GM12801 (cell line): Measurements from ENCODE around the gene KCNT2.

Experiments used
- TF ChIP-seq, protein P1 (sequence below): IDR thresholded peaks from one replicate; pipeline ENCODE4 v1.5.1; 2011; ENCODE audit warnings: control low read depth; ENCODE audit not compliant: insufficient read length; ENCODE audit errors: extremely low read depth

KCNT2 gene

DNA sequence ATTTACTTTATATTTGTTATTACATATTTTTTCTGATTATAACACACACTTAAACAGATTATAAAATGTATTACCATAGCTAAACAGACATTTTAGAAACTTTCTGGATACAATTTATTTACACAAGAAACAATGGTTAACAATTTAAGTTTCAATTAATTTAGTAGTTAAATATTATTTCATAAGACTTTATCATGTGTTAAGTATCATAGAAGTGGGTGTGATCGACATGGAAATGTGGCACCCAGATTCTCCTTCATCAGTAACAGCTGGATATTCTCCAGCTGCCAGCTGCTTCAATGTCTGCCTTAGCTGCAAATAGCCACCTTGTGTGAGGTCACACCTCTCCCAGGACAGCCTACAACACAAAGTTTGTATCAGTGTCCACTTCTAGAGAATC, 97.8 kb downstream of the KCNT2 start:
- TF ChIP-seq, protein P1, sequence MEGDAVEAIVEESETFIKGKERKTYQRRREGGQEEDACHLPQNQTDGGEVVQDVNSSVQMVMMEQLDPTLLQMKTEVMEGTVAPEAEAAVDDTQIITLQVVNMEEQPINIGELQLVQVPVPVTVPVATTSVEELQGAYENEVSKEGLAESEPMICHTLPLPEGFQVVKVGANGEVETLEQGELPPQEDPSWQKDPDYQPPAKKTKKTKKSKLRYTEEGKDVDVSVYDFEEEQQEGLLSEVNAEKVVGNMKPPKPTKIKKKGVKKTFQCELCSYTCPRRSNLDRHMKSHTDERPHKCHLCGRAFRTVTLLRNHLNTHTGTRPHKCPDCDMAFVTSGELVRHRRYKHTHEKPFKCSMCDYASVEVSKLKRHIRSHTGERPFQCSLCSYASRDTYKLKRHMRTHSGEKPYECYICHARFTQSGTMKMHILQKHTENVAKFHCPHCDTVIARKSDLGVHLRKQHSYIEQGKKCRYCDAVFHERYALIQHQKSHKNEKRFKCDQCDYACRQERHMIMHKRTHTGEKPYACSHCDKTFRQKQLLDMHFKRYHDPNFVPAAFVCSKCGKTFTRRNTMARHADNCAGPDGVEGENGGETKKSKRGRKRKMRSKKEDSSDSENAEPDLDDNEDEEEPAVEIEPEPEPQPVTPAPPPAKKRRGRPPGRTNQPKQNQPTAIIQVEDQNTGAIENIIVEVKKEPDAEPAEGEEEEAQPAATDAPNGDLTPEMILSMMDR = no peak

DNA sequence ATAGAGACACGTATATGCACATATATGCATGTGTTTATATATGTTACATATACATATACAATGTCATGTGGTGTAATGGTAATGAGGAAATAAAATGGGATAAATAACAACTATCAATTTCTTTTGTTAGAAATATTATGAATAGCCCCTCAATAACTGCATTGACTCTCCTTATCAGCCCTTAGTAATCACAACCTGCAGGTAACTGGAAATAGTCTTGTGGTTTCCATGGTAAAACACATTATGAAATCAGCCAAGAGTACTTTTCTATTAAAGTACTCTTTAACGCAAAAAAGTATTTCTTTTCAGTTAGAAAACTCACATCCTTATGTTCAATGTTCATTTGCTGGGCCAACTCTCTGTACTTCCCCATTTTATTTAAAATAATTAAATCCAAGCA, 105.8 kb downstream of the KCNT2 start:
- TF ChIP-seq, protein P1 = no peak

DNA sequence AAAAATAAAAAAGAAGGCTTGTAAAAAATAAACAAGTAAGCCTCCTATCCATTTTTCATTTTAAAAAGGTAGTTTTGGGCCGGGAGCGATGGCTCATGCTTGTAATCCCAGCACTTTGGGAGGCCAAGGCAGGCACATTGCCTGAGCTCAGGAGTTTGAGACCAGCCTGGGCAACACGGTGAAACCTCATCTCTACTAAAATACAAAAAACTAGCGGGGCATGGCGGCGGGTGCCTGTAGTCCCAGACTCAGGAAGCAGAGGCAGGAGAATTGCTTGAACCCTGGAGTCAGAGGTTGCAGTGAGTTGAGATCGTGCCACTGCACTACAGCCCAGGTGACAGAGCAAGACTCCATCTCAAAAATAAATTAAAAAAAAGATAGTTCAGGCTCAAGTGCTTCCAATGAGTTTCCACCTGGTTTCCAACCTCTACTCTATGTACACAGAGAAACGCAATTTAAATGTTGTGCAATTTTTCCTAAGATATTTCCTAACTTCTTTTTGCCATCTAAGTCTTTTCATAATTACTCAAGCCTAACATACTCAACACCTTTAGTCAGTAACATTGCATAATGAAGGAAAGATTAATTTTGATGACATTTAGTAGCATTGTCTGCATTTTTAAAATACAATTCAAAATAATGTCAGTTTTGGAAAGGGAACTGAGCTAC, 106.3 kb downstream of the KCNT2 start:
- TF ChIP-seq, protein P1 = no peak

DNA sequence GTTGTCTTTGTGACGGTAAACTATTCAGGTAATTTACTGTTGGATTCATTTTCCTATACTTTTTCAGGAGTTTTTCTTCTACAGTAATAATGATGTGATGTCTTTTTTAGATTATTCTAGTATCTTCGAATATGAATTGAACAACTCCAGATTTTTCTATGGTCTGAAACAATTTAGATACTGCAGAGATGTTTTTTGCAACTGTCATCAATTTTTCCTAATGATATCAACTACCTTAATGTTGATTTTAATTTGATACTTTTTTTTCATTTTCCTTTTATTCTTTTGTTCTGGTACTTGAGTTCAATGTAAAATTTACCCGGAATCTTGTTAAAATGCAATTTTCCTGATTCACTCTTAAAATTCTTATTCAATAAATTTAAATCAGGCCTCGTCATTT, 110.4 kb downstream of the KCNT2 start:
- TF ChIP-seq, protein P1 = no peak

DNA sequence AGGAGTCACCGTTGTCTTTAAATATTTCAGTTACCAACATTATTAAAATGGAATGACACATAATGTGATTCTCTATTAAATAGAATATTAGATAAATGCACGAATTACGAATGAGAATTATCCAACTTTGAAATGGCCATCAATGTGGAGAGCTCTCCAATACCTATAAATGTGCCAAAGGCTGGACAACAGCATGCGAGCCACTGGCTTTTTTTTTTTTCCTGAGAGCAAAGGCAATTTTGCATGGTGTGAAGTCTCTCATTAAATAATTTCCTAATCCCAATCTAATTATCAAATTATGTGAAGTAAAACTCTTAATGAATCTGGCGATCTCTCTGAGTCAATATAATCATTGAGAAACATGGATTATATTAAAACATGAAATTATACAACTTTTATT, 113.5 kb downstream of the KCNT2 start:
- TF ChIP-seq, protein P1 = no peak

DNA sequence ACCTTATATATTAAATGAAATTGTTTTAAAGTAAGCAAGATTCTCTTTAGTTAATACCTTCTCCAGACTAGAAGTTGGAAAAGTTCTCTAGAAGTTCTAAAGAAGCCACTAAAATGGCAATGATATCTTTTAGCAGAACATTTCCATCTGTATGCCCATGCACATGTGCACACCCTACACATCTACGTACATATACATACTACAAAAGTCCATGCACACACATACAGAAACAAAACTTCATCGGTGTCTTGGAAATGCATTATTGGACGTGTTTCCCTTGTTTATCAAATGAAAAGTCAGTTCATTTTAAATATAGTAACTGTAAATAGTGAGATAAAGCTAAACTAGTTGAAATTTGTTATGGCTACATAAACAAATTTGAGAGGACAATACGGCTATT, 114.4 kb downstream of the KCNT2 start:
- TF ChIP-seq, protein P1 = no peak

DNA sequence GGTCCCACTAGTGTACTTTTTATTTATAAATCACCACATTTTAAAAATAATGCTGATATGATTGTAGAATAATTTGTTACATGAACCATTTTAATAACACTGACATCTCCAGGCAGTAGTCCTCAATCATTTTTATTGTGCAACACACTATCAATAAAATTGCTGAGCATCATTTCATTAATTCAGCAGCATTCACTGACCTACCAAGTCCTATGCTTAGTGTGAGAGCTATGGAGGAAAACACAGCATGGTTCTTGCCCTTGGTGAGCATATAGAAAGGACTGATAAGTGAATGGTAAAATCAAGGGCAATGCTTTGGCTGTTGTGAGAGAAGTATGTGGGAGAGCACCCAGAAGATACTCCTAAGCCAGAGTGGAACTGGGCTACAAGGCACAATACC, 119.7 kb downstream of the KCNT2 start:
- TF ChIP-seq, protein P1 = no peak
